Uterus (tissue), 4 donors: ENCODE measurements around the gene NEDD4. TPM values are rescaled to one million over a fixed set of nuclear protein-coding genes. Genes with fewer than 3 reads are reported as not detected.

ENCODE experiments used
- DNase-seq, 2 donors: peaks; one replicate each; pipeline ENCODE4 v3.0.0-alpha.2; 2019 to 2020
- H3K27ac ChIP-seq, 2 donors: fragments of 200-600 bp; sonication (generic); 1 replicate in 1 of 2; 2 replicates in 1 of 2; pipeline ENCODE4 v1.5.1; 2016 to 2018
- H3K27me3 ChIP-seq, 2 donors: fragments of 200-600 bp; sonication (generic); one replicate each; pipeline ENCODE4 v1.5.1; 2018 to 2019; ENCODE audit warnings: control low read depth in 1 of 2
- H3K36me3 ChIP-seq, 2 donors: fragments of 200-600 bp; sonication (generic); one replicate each; pipeline ENCODE4 v1.5.1; 2019; ENCODE audit warnings: control low read depth in 1 of 2
- H3K4me1 ChIP-seq, 2 donors: fragments of 200-600 bp; sonication (generic); one replicate each; pipeline ENCODE4 v1.5.1; 2018 to 2019; ENCODE audit warnings: control low read depth in 1 of 2
- H3K4me3 ChIP-seq, 2 donors: fragments of 200-600 bp; sonication (generic); 1 replicate in 1 of 2; 2 replicates in 1 of 2; pipeline ENCODE4 v1.5.1; 2018 to 2019; ENCODE audit warnings: mild to moderate bottlenecking in 1 of 2
- H3K9me3 ChIP-seq, 2 donors: fragments of 200-600 bp; sonication (generic); one replicate each; pipeline ENCODE4 v1.5.1; 2019; ENCODE audit warnings: control low read depth in 1 of 2
- POLR2A ChIP-seq, 2 donors: fragments of 450-650 bp; IDR thresholded peaks; one replicate each; pipeline ENCODE4 v1.6.1; 2016; ENCODE audit warnings: antibody characterized with exemption in 2 of 2, mild to moderate bottlenecking in 1 of 2, moderate library complexity in 1 of 2
- intact Hi-C: fragments of 100-400 bp; cut with DNase I; formaldehyde crosslinking; loops from one replicate; pipeline ENCODE4 v1.15.1; 2023; ENCODE audit warnings: low total_unique reads
- total RNA-seq, 4 donors: library from RNA; depleted of rRNA in 3 of 4; stranded (reverse); fragments of >200 nt in 3 of 4; gene quantifications; one replicate each; pipeline versions ENCODE4 v1.1.0 to v1.2.4, GENCODE V29; 2014 to 2023
- TF ChIP-seq, protein P1 (sequence below), 4 experiments: fragments of 200-600 bp in 2 of 4; fragments of 450-650 bp in 2 of 4; sonication (generic) in 2 of 4; IDR thresholded peaks; one replicate each; pipeline ENCODE4 v1.5.1; 2016 to 2019; ENCODE audit warnings: antibody characterized with exemption in 4 of 4, mild to moderate bottlenecking in 2 of 4, moderate library complexity in 1 of 4
- donor health status: DM: yes; HTN: yes; CAD: no.

Gene NEDD4
- total RNA-seq, 4 donors from 2014 or later = 13.3 to 44.0 (median 35.6) TPM

DNA sequence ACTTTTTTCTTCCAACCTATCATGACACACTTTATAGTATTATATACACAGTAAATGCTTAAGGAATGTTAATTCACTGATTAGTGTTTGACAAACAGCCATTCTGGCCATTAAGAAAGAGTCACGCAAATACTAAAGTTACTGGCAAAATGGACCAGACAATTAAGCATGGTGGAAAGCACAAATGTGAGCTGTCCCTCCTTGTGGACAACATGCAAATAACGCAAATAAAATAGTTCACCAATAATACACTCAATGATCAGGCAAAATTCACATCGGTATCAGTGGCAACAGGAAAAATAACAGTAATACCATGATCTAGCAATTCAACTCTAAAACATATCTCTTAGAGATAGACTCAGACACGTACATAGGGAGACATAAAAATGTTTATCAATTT, 71.7 kb downstream of the NEDD4 start:
- Histone ChIP-seq H3K9me3 (no peaks in the 10 kb centered on the region), H3K27ac (no peak overlapping the region), H3K27me3 (no peaks in the 10 kb centered on the region), H3K4me3 (no peak overlapping the region), H3K4me1 (no peaks in the 10 kb centered on the region), H3K36me3 (no peaks in the 10 kb centered on the region)
- no peak for DNase-seq
- intact Hi-C loops = no loop called here
- TF ChIP-seq, protein P1, sequence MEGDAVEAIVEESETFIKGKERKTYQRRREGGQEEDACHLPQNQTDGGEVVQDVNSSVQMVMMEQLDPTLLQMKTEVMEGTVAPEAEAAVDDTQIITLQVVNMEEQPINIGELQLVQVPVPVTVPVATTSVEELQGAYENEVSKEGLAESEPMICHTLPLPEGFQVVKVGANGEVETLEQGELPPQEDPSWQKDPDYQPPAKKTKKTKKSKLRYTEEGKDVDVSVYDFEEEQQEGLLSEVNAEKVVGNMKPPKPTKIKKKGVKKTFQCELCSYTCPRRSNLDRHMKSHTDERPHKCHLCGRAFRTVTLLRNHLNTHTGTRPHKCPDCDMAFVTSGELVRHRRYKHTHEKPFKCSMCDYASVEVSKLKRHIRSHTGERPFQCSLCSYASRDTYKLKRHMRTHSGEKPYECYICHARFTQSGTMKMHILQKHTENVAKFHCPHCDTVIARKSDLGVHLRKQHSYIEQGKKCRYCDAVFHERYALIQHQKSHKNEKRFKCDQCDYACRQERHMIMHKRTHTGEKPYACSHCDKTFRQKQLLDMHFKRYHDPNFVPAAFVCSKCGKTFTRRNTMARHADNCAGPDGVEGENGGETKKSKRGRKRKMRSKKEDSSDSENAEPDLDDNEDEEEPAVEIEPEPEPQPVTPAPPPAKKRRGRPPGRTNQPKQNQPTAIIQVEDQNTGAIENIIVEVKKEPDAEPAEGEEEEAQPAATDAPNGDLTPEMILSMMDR (IDR thresholded peaks at IDR 0.05) = no peak
- TF ChIP-seq POLR2A (IDR thresholded peaks at IDR 0.05) = no peak

DNA sequence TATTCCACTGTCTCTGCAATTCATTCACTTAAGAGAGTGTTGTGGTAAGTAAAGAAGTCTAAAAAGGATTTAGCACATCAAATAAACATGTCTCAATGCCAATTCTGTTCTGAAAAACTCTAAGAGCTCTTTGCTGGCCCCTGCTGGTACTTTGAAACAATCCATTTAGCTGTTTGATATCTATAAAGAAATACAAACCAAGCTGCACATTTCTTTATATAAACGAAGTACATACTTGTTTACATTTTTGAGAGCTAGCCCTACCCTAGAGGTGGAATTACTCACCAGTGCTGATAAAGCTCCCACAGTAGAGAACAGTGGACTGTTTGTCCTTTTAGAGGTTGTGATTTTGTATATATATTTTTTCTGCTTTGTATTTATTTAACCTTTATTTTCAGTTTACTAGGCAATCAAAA, 75.5 kb downstream of the NEDD4 start:
- Histone ChIP-seq H3K36me3 (no peaks in the 10 kb centered on the region), H3K4me3 (no peak overlapping the region), H3K4me1 (no peaks in the 10 kb centered on the region), H3K27me3 (no peaks in the 10 kb centered on the region), H3K9me3 (no peaks in the 10 kb centered on the region), H3K27ac (no peak overlapping the region)
- TF ChIP-seq POLR2A (IDR thresholded peaks at IDR 0.05) = no peak
- TF ChIP-seq, protein P1 (IDR thresholded peaks at IDR 0.05) = peak; percentile 37 to 51 (median 42)
- DNase-seq = peak in 1 of 2 donors; percentile 29
- intact Hi-C loops = no loop called here

DNA sequence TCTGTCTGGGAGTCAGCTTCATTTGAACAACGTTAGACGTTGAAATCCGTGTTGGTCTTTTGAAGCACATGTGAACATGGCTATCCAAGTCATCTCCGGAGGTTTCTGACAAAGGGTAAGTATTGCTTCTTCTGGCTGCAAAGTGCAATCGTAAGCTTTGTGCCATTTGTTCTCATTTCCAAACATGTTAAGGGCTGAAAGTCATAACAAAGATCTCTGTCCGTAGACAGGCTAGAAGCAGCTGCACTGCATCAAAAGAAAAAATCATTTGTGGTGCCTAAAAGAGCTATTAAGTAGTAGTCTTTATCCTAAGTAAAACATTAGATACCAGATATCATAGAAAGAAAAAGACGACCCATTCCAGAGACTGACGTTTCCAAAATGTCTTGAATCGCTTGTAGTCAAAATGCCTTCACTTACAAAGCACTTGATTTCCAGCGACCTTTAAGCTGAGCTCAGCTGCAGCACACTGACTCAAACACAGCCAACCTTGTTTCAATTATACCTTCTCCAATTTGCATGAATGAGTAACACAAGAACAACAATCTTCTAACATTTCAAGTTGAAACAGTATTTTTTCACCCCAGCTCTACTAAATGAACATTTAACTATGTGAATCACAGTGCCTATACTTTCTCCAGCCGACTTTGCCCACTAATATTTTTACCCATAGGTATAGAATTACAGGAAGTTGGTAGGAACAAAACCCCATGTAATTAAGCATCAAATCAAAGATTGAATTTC, 76.6 kb downstream of the NEDD4 start:
- Histone ChIP-seq H3K4me3 (no peak overlapping the region), H3K4me1 (no peaks in the 10 kb centered on the region), H3K27ac (no peak overlapping the region), H3K27me3 (no peaks in the 10 kb centered on the region), H3K9me3 (no peaks in the 10 kb centered on the region), H3K36me3 (no peaks in the 10 kb centered on the region)
- intact Hi-C loops = no loop called here
- DNase-seq = no peak
- TF ChIP-seq, protein P1 (IDR thresholded peaks at IDR 0.05) = no peak
- TF ChIP-seq POLR2A (IDR thresholded peaks at IDR 0.05) = no peak

DNA sequence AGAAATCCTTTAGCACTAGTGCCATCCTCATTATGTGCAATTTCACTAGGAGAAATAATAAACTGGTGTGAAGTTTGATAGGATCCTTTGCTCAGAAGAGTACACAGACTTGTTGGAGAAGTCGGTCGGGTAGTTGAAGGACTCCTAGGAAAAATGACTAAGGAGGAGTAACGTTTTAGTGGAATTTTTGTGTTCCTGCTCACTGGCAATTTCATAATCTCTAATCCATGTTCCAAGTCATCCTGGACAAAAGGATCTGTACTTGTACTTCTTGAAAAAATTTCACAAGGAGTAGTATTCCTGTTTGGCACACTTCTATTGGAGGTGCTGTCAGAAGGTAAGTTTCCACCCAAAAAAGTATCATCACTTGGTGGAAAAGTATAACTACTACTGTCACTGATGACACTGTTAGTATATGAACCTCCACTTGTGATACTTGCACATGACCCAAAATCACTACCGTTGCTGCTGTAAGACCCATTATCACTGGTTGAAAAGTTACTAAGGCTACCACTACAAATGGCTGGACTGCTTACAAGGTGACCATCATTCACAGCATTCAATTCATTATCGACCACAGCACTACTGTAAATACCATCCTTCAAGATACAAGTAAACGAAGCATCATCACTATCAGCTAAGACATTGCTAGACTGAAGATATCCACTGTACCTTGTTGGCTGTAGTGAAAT, 77.4 kb downstream of the NEDD4 start:
- intact Hi-C loops = no loop called here
- no peak overlapping the region for H3K27ac ChIP-seq
- TF ChIP-seq, protein P1 (IDR thresholded peaks at IDR 0.05) = no peak
- TF ChIP-seq POLR2A (IDR thresholded peaks at IDR 0.05) = no peak

DNA sequence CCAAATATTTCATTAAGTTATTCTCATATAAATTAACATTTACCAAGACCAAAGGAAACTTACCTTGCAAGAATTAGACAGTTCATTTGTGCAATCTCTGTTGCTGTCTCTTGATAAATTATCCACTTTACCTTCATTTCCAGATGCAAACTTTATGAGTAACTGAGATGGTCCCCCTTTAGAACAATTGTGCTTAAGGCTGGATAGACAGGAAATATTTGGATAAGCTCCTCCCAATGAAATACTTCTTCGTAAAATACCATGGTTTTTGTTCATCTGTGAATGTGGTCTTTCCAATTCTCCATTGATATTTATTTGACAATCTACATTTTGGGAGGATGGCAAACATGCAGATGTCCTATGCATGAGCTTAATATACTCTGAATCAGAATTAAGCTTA, 78.2 kb downstream of the NEDD4 start:
- TF ChIP-seq, protein P1 (IDR thresholded peaks at IDR 0.05) = no peak
- TF ChIP-seq POLR2A (IDR thresholded peaks at IDR 0.05) = no peak
- Histone ChIP-seq H3K4me3 (no peak overlapping the region), H3K36me3 (no peaks in the 10 kb centered on the region), H3K4me1 (no peaks in the 10 kb centered on the region), H3K27ac (no peak overlapping the region), H3K27me3 (no peaks in the 10 kb centered on the region), H3K9me3 (no peaks in the 10 kb centered on the region)
- DNase-seq = no peak
- intact Hi-C loops = no loop called here

More for the DNA sequence above, 77.4 kb downstream of the NEDD4 start:
- Histone ChIP-seq H3K36me3 (no peaks in the 10 kb centered on the region), H3K9me3 (no peaks in the 10 kb centered on the region), H3K4me1 (no peaks in the 10 kb centered on the region), H3K27me3 (no peaks in the 10 kb centered on the region), H3K4me3 (no peak overlapping the region)
- no peak for DNase-seq
